ENCODE measurements around the gene LAS1L.
"Not testable (repeated sequence)": the region's sequence is repeated elsewhere in the genome, so short reads cannot be mapped to it uniquely, and the experiment has no call there.

LAS1L gene

GRCh38 chrX:65534450-65535292, at the start of gene LAS1L:
TSS of gene LAS1L (minus strand) at chrX:65534787. CDS start at chrX:65534715, 72 bp downstream.
- DNase-seq: peak; percentile 96

- DNase-seq: no peak
Observed at GRCh38 chrX:65582450-65583082, 48.0 kb upstream of the LAS1L start.

- DNase-seq: peak; percentile 46
Observed at GRCh38 chrX:65581661-65582339, 47.2 kb upstream of the LAS1L start.

- DNase-seq: no peak
Observed at GRCh38 chrX:65578346-65578745, 43.8 kb upstream of the LAS1L start.

GRCh38 chrX:65576160-65576559, 41.6 kb upstream of the LAS1L start:
- DNase-seq: no peak

GRCh38 chrX:65575022-65575421, 40.4 kb upstream of the LAS1L start:
- no peak for DNase-seq

- DNase-seq: no peak
Observed at GRCh38 chrX:65574356-65574755, 39.8 kb upstream of the LAS1L start.

GRCh38 chrX:65572971-65573370, 38.4 kb upstream of the LAS1L start:
- DNase-seq: no peak

GRCh38 chrX:65562850-65563249, 28.3 kb upstream of the LAS1L start:
- not testable (repeated sequence) for DNase-seq

- DNase-seq: no peak
Observed at GRCh38 chrX:65551489-65552339, 17.1 kb upstream of the LAS1L start.

- DNase-seq: no peak
Observed at GRCh38 chrX:65551086-65551485, 16.5 kb upstream of the LAS1L start.

GRCh38 chrX:65545456-65545855, 10.9 kb upstream of the LAS1L start:
- no peak for DNase-seq

GRCh38 chrX:65537229-65537628, 2.6 kb upstream of the LAS1L start:
- no peak for DNase-seq

GRCh38 chrX:65536291-65536690, 1.7 kb upstream of the LAS1L start:
- DNase-seq: no peak

- no peak for DNase-seq
Observed at GRCh38 chrX:65532016-65532415, 2.6 kb downstream of the LAS1L start.

- DNase-seq: peak; percentile 24
Observed at GRCh38 chrX:65528705-65529340, 5.8 kb downstream of the LAS1L start.

- DNase-seq: no peak
Observed at GRCh38 chrX:65528293-65528692, 6.3 kb downstream of the LAS1L start.

- no peak for DNase-seq
Observed at GRCh38 chrX:65524139-65524538, 10.4 kb downstream of the LAS1L start.

- no peak for DNase-seq
Observed at GRCh38 chrX:65522739-65523372, 11.7 kb downstream of the LAS1L start.

- DNase-seq: not testable (repeated sequence)
Observed at GRCh38 chrX:65519530-65519929, 15.1 kb downstream of the LAS1L start.

- DNase-seq: not testable (repeated sequence)
Observed at GRCh38 chrX:65518980-65519379, 15.6 kb downstream of the LAS1L start.

GRCh38 chrX:65517923-65518322, 16.7 kb downstream of the LAS1L start:
- no peak for DNase-seq
